ENCODE measurements around the gene LRCH1.

DNA sequence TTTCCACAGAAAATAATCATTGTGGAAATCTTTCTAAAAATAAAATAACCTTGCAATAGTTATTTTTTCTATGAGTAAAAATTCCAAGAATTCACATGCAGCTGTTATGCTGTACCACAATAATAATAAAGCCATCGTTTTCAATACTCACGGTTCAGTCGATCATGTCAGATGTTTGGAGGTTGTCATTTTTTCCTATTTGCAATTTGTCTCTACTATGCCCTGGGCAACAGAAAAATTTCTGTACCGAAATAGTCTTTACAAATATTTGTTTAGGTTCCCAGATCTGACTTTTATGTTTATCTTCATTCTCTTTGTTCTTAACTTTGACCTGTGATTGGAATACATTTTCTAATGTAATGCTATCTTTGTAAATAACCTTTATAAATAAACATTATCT is 164.3 kb downstream of the LRCH1 start:
- no peak for TF ChIP-seq POLR2A (IDR thresholded peaks at IDR 0.05)
- TF ChIP-seq POLR2AphosphoS5 (IDR thresholded peaks at IDR 0.05), result no peak
- TF ChIP-seq, protein P1, sequence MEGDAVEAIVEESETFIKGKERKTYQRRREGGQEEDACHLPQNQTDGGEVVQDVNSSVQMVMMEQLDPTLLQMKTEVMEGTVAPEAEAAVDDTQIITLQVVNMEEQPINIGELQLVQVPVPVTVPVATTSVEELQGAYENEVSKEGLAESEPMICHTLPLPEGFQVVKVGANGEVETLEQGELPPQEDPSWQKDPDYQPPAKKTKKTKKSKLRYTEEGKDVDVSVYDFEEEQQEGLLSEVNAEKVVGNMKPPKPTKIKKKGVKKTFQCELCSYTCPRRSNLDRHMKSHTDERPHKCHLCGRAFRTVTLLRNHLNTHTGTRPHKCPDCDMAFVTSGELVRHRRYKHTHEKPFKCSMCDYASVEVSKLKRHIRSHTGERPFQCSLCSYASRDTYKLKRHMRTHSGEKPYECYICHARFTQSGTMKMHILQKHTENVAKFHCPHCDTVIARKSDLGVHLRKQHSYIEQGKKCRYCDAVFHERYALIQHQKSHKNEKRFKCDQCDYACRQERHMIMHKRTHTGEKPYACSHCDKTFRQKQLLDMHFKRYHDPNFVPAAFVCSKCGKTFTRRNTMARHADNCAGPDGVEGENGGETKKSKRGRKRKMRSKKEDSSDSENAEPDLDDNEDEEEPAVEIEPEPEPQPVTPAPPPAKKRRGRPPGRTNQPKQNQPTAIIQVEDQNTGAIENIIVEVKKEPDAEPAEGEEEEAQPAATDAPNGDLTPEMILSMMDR (IDR thresholded peaks at IDR 0.05), result no peak
- TF ChIP-seq EP300 (IDR thresholded peaks at IDR 0.05), result no peak
